ENCODE measurements around the gene SENP6.
"Not testable (repeated sequence)": the region's sequence is repeated elsewhere in the genome, so short reads cannot be mapped to it uniquely, and the experiment has no call there.

Gene SENP6

GRCh38 chr6:75666592-75666991, 64.9 kb downstream of the SENP6 start:
- no peak for DNase-seq

- DNase-seq, result no peak
Observed at GRCh38 chr6:75673884-75674283, 72.2 kb downstream of the SENP6 start.

- no peak for DNase-seq
Observed at GRCh38 chr6:75676377-75676776, 74.7 kb downstream of the SENP6 start.

GRCh38 chr6:75682548-75682947, 80.9 kb downstream of the SENP6 start:
- DNase-seq, result not testable (repeated sequence)

- DNase-seq, result not testable (repeated sequence)
Observed at GRCh38 chr6:75683005-75683404, 81.3 kb downstream of the SENP6 start.

- not testable (repeated sequence) for DNase-seq
Observed at GRCh38 chr6:75687535-75687934, 85.9 kb downstream of the SENP6 start.

- not testable (repeated sequence) for DNase-seq
Observed at GRCh38 chr6:75687937-75688336, 86.3 kb downstream of the SENP6 start.

GRCh38 chr6:75689576-75689975, 87.9 kb downstream of the SENP6 start:
- no peak for DNase-seq

GRCh38 chr6:75691012-75691411, 89.3 kb downstream of the SENP6 start:
- no peak for DNase-seq

- DNase-seq, result no peak
Observed at GRCh38 chr6:75693534-75693933, 91.9 kb downstream of the SENP6 start.

- no peak for DNase-seq
Observed at GRCh38 chr6:75694406-75694805, 92.7 kb downstream of the SENP6 start.

- DNase-seq, result not testable (repeated sequence)
Observed at GRCh38 chr6:75708334-75708733, 106.7 kb downstream of the SENP6 start.

- DNase-seq, result no peak
Observed at GRCh38 chr6:75711173-75711572, 109.5 kb downstream of the SENP6 start.

GRCh38 chr6:75719133-75719532, 117.5 kb downstream of the SENP6 start:
- no peak for DNase-seq

- no peak for DNase-seq
Observed at GRCh38 chr6:75723382-75723781, 121.7 kb downstream of the SENP6 start.

- DNase-seq, result no peak
Observed at GRCh38 chr6:75727206-75727605, 125.5 kb downstream of the SENP6 start.

GRCh38 chr6:75731029-75731428, 129.3 kb downstream of the SENP6 start:
- not testable (repeated sequence) for DNase-seq

- no peak for DNase-seq
Observed at GRCh38 chr6:75735491-75736186, 134.0 kb downstream of the SENP6 start.

- DNase-seq, result no peak
Observed at GRCh38 chr6:75743971-75744370, 142.3 kb downstream of the SENP6 start.

GRCh38 chr6:75745404-75745803, 143.7 kb downstream of the SENP6 start:
- no peak for DNase-seq

- DNase-seq, result no peak
Observed at GRCh38 chr6:75746221-75746620, 144.5 kb downstream of the SENP6 start.

- DNase-seq, result no peak
Observed at GRCh38 chr6:75747152-75747992, 145.7 kb downstream of the SENP6 start.

- DNase-seq, result no peak
Observed at GRCh38 chr6:75748003-75748742, 146.5 kb downstream of the SENP6 start.
